SKM-1 treated with dmso at 0.1 percent for 144 hours (cell line): ENCODE data around the gene NFATC1.

Experiments used
- DNase-seq: peaks from one replicate; lab custom pipeline; 2025; ENCODE audit not compliant: unreplicated experiment; lab: John Stamatoyannopoulos, UW

The NFATC1 gene

DNA sequence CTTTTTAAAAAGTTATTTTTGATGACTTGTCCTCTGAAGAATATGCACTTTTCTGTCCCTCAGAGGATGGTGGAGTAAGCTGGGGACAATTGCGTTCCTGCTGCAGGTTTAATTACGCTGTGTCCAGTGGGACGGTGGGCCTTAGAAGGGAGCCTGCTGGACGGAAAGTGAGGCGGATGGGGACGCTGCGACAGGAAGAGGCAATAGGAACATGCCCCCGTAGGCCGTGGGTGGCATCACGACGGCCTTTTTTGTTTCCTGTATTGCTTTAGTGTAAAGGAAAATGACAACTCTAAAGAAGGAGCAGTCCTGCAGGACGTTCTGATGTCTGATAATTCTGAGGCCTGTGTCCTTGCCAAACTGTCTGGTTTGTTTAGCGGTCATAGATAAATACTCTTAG is 121.6 kb downstream of the NFATC1 start:
- DNase-seq, result no peak

DNA sequence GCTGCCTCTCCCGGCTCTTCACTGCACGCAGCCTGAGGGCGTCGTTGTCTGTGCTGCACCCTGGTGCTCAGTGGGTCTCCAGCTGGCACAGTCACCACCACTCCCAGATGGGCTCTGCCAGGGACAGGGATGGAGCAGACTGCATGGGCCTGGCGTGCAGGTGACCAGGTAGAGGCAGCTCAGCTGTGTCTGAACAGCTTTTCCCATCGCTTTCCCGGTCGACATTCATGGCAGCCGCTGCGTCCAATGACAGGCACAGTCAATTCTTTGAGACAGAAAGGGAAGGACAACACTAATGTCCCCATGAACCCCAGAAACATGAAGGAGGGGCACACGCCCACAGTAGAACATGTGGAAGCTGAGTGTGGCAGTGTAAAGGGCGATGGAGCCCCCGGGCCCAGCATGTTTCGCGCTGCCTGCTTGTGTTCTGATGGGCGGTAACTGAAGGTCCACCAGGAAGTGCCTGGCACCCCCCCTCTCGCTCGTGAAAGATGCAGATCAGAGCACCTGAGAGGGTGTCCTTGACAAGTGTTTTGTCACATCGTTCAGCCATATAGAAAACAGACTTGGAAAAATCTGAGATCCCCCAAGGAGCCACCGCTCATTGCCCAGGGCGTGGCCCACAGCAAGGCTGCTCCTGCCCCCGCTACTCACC is 122.4 kb downstream of the NFATC1 start:
- no peak for DNase-seq

GRCh38 chr18:79518683-79519128 is 123.0 kb downstream of the NFATC1 start:
- no peak for DNase-seq

DNA sequence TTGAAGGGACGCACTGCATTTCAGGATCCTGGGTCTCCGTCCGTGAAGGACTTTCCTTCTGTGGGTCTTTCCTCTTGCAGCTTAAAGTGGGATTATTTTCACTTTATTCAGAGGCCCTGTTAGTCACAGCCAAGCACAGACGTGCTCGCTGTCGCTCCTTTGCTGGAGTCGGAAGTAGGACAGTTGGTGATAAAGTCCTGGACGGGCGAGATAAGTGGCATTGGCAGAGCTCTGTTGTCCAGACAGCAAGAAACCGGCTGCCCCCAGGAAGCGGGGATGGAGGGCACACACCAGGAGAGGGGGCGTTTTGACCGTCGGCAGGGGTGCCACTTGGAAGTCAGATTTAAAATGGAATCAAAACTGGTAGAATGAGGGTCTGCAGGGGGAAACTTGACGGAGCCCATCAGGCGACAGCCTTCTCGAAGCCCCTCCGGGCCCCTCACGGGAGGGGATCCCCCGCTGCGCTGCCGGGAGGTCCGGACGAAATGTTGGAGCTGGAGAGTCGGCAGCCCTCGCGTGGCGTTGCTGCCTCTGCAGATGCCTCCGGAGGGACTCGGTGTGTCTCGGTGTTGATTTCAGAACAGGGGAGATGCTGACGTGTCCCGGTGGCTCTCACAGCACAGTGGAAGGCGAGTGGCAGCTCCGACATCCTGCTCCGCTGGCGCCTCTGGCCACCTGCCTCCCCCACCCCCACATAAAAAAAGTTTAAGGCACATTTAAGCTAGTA is 124.2 kb downstream of the NFATC1 start:
- no peak for DNase-seq

DNA sequence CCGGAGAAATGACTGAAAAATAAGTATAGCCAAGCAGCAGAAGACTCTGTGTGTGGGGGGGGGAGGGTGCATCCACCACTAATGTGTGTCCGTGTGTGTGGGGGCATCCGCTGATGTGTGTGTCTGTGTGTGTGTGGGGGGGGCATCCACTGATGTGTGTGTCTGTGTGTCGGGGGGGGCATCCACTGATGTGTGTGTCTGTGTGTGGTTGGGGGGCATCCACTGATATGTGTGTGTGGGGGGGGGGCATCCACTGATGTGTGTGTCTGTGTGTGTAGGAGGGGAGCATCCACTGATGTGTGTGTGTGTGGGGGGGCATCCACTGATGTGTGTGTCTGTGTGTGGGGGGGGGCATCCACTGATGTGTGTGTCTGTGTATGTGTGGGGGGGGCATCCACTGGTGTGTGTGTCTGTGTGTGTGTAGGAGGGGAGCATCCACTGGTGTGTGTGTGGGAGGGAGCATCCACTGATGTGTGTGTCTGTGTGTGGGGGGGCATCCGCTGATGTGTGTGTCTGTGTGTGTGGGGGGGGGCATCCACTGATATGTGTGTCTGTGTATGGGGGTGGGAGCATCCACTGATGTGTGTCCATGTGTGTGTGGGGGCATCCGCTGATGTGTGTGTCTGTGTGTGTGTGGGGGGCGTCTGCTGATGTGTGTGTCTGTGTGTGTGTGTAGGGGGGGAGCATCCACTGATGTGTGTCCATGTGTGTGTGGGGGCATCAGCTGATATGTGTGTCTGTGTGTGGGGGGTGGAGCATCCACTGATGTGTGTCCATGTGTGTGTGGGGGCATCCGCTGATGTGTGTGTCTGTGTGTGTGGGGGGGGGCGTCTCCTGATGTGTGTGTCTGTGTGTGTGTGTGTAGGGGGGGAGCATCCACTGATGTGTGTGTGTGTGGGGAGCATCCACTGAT is 125.0 kb downstream of the NFATC1 start:
- no peak for DNase-seq

GRCh38 chr18:79521416-79522205 is 125.9 kb downstream of the NFATC1 start:
- DNase-seq, result no peak

DNA sequence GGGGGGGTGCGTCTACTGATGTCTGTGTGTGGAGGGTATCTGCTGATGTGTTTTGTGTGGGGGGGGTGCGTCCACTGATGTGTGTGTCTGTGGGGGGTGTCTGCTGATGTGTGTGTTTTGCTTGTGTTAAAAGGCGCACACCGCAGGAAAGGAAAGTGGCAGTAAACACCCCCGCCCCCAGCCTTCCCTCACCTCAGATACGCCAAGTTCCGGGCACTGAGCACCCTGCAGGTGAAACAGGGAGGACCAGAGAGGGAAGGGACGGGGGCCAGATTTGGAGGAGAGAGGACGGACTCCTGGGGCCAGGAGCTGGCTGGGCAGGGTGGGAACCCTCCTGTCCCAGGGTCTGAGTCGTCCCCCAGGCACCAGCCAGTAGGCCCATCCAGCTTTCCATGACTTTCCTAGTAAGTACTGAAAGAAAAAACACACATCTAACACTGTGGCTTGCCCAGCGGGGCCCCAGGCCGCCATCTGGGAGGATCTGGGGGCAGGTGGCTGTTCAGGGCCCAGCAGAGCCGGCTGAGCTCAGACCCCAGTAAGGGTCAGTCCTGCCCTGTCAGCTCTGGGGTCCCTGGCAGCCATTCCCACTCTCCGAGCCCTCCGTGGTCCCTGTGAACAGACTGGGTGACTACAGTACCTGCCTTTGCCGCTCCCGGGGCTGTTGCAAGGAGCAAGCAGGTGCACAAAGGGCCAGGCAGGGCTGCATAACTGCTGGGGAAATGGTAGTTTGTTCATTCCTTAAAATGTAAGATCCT is 126.9 kb downstream of the NFATC1 start:
- DNase-seq, result no peak

DNA sequence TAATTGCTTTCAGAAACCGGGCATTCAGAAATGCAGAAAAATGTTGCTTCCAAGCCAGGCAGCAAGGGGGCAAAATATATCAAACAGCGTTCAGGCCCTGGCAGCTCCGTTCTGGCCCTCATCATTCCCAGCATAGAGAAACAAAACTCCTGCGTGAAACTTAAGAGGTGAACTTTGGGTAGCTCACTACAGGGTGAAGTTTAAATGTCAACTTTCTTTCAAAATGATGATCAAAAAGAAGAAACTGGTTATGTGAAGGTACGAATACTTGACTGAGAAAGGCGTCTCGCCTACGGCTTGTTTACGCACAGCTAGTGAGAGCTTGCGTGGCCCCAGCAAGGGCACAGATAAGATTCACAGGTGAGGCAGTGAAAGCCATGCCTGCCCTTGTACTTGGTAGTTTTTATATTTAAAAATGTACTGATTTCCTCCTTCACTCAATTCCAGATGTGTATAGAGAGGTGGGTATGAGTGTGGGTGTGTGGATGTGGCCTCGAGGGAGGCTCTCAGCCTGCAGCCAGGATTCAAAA is 127.5 kb downstream of the NFATC1 start:
- DNase-seq, result no peak

GRCh38 chr18:79523736-79524180 is 128.0 kb downstream of the NFATC1 start:
- DNase-seq, result peak; percentile 43

- no peak for DNase-seq
These were observed 128.7 kb downstream of the NFATC1 start for GRCh38 chr18:79524181-79525078.

- DNase-seq, result no peak
These were observed 130.1 kb downstream of the NFATC1 start for GRCh38 chr18:79525556-79526467.

GRCh38 chr18:79526468-79527460 is 131.0 kb downstream of the NFATC1 start:
- DNase-seq, result no peak

DNA sequence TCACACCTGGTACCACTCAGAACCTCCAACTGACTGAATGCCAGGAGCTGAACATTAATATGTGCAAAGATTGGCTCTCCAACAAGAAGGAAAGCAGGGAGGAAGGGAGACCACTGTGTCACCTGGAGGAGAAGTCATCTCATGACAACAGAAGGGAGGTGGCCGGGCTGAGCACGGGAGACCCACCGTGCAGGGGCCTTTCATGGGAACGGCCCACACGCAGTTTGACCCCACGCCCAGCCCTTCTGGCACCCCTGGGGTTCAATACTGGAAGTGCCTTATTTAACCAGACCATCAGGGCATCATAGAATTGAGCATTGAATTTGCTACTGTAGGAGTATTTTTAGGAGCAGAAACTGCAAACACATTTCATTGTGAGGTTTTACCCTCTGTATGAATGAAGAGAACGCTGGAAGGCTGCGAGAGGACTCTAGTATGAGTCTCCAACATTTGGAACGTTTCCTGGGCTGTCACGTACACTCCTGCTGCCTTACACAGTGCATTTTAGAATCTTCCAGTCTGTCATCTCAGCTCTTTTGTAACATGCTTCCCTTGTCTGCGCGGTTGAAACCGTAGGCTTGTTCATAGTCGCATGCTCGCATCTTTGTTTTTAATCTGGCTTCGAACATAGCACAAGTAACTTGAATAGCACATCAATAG is 132.1 kb downstream of the NFATC1 start:
- DNase-seq, result no peak

GRCh38 chr18:79528316-79528695 is 132.6 kb downstream of the NFATC1 start:
- DNase-seq, result no peak

DNA sequence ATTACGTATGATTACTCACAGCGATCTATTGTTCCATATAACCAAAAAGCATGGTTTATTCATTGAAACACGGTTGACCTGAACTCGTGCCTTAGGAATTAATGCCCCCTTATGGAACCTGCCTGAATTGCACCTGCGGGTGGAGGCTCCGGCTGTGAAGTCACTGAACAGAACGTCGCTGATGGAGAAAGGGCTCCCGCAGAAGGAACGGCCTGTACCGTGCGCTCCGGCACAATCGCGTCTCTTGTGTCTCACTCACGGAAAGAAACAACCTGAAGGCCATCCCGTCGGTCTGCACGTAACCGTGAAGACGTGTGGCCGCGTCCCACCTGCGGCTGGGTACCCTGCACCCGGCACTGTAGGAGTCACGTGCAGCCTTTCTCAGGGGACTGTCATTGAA is 133.1 kb downstream of the NFATC1 start:
- DNase-seq, result peak; percentile 29

- no peak for DNase-seq
These were observed 133.6 kb downstream of the NFATC1 start for GRCh38 chr18:79529296-79529695.
